IPS DF 6.9 (cell line): ENCODE results near the gene TTC23L.

ENCODE experiments used
- DNase-seq: peaks from one replicate; pipeline ENCODE4 v3.0.0-alpha.2; 2013; ENCODE audit warnings: low read depth, low spot score
- H3K27ac ChIP-seq: one replicate; pipeline ENCODE4 v1.5.1; 2013; ENCODE audit warnings: low read length, control low read depth
- H3K27me3 ChIP-seq: 2 replicates; pipeline ENCODE4 v1.6.1; 2013; ENCODE audit warnings: mild to moderate bottlenecking, low read length; ENCODE audit not compliant: control insufficient read depth, insufficient read depth
- H3K36me3 ChIP-seq: 2 replicates; pipeline ENCODE4 v1.6.1; 2013; ENCODE audit warnings: low read length; ENCODE audit not compliant: control insufficient read depth, insufficient read depth
- H3K4me1 ChIP-seq: 2 replicates; pipeline ENCODE4 v1.6.1; 2013; ENCODE audit warnings: low read length; ENCODE audit not compliant: control insufficient read depth, insufficient read depth
- H3K4me3 ChIP-seq: 2 replicates; pipeline ENCODE4 v1.5.1; 2013; ENCODE audit warnings: mild to moderate bottlenecking, low read length
- H3K9me3 ChIP-seq: 2 replicates; pipeline ENCODE4 v1.6.1; 2013; ENCODE audit warnings: low read length, inconsistent platforms; ENCODE audit not compliant: control insufficient read depth, insufficient read depth
- WGBS: extraction: QIAGEN DNeasy Blood & Tissue Kit; methylation state at CpG from one replicate; pipeline ENCODE4 v1.1.7; 2013; ENCODE audit warnings: mixed read lengths, missing lambda C conversion rate; ENCODE audit not compliant: insufficient read length, insufficient coverage; 5-methylcytosine and 5-hydroxymethylcytosine counted together

TTC23L gene

GRCh38 chr5:34868791-34869190 lies 29.8 kb downstream of the TTC23L start:
- no peaks in the 10 kb centered on the region for H3K27me3 ChIP-seq
- no peak overlapping the region for H3K27ac ChIP-seq
- peaks cover 3% of the 10 kb centered on the region; the same call in 1 of the 2 replicates for H3K4me1 ChIP-seq
- no peak overlapping the region for H3K4me3 ChIP-seq
- H3K36me3 ChIP-seq = no peaks in the 10 kb centered on the region
- DNase-seq = no peak
- no CpG with 5 or more reads among the region's 1 CpG for WGBS
- H3K9me3 ChIP-seq = no peaks in the 10 kb centered on the region

- no CpG with 5 or more reads among the region's 1 CpG for WGBS
- H3K4me1 ChIP-seq = peaks cover 3% of the 10 kb centered on the region; the same call in 1 of the 2 replicates
- H3K27me3 ChIP-seq = no peaks in the 10 kb centered on the region
- H3K4me3 ChIP-seq = no peak overlapping the region
- H3K36me3 ChIP-seq = no peaks in the 10 kb centered on the region
- H3K9me3 ChIP-seq = no peaks in the 10 kb centered on the region
- no peak overlapping the region for H3K27ac ChIP-seq
- DNase-seq = no peak
Observed at GRCh38 chr5:34869256-34869655, 30.3 kb downstream of the TTC23L start.

- Histone ChIP-seq H3K9me3 (no peaks in the 10 kb centered on the region), H3K27ac (no peak overlapping the region), H3K36me3 (no peaks in the 10 kb centered on the region), H3K4me3 (no peak overlapping the region), H3K4me1 (peaks cover 3% of the 10 kb centered on the region; the same call in 1 of the 2 replicates), H3K27me3 (no peaks in the 10 kb centered on the region)
- DNase-seq = no peak
- no CpG with 5 or more reads among the region's 2 CpGs for WGBS
Observed at GRCh38 chr5:34870382-34870781, 31.4 kb downstream of the TTC23L start.

GRCh38 chr5:34876275-34876674 lies 37.3 kb downstream of the TTC23L start:
- Histone ChIP-seq H3K27ac (no peak overlapping the region), H3K4me3 (no peak overlapping the region), H3K9me3 (no peaks in the 10 kb centered on the region), H3K27me3 (no peaks in the 10 kb centered on the region), H3K36me3 (no peaks in the 10 kb centered on the region), H3K4me1 (no peaks in the 10 kb centered on the region)
- no peak for DNase-seq

GRCh38 chr5:34881246-34881645 lies 42.3 kb downstream of the TTC23L start:
- H3K27ac ChIP-seq = no peak overlapping the region
- no peaks in the 10 kb centered on the region for H3K27me3 ChIP-seq
- no peaks in the 10 kb centered on the region for H3K9me3 ChIP-seq

GRCh38 chr5:34886392-34887119 lies 47.6 kb downstream of the TTC23L start:
- Histone ChIP-seq H3K9me3 (no peaks in the 10 kb centered on the region), H3K27ac (no peak overlapping the region), H3K4me1 (0 out of 2 replicates have a peak, but pooled peaks cover 2% of the 10 kb centered on the region), H3K4me3 (no peak overlapping the region), H3K36me3 (no peaks in the 10 kb centered on the region), H3K27me3 (no peaks in the 10 kb centered on the region)
- no CpG with 5 or more reads among the region's 3 CpGs for WGBS
- no peak for DNase-seq

More at GRCh38 chr5:34881246-34881645, 42.3 kb downstream of the TTC23L start:
- H3K4me1 ChIP-seq = 0 out of 2 replicates have a peak, but pooled peaks cover under 1% of the 10 kb centered on the region
- no peaks in the 10 kb centered on the region for H3K36me3 ChIP-seq
- no peak overlapping the region for H3K4me3 ChIP-seq
- no peak for DNase-seq

- Histone ChIP-seq H3K4me1 (0 out of 2 replicates have a peak, but pooled peaks cover 2% of the 10 kb centered on the region), H3K36me3 (no peaks in the 10 kb centered on the region), H3K9me3 (no peaks in the 10 kb centered on the region), H3K27me3 (no peaks in the 10 kb centered on the region), H3K27ac (no peak overlapping the region), H3K4me3 (no peak overlapping the region)
- WGBS = no CpG with 5 or more reads among the region's 1 CpG
- no peak for DNase-seq
Observed at GRCh38 chr5:34889394-34889793, 50.4 kb downstream of the TTC23L start.

- no peak for DNase-seq
- Histone ChIP-seq H3K4me1 (no peaks in the 10 kb centered on the region), H3K36me3 (no peaks in the 10 kb centered on the region), H3K4me3 (no peak overlapping the region), H3K27ac (no peak overlapping the region), H3K9me3 (no peaks in the 10 kb centered on the region), H3K27me3 (no peaks in the 10 kb centered on the region)
- no CpG with 5 or more reads among the region's 5 CpGs for WGBS
Observed at GRCh38 chr5:34891981-34892380, 53.0 kb downstream of the TTC23L start.

- DNase-seq = no peak
- Histone ChIP-seq H3K9me3 (no peaks in the 10 kb centered on the region), H3K4me1 (no peaks in the 10 kb centered on the region), H3K4me3 (no peak overlapping the region), H3K27me3 (no peaks in the 10 kb centered on the region), H3K27ac (no peak overlapping the region), H3K36me3 (no peaks in the 10 kb centered on the region)
- WGBS = no CpG with 5 or more reads among the region's 6 CpGs
Observed at GRCh38 chr5:34892414-34892813, 53.5 kb downstream of the TTC23L start.

- no peaks in the 10 kb centered on the region for H3K27me3 ChIP-seq
- no peaks in the 10 kb centered on the region for H3K36me3 ChIP-seq
- no peaks in the 10 kb centered on the region for H3K9me3 ChIP-seq
- no peak for DNase-seq
- no peak overlapping the region for H3K27ac ChIP-seq
- H3K4me1 ChIP-seq = no peaks in the 10 kb centered on the region
- H3K4me3 ChIP-seq = no peak overlapping the region
- no CpG with 5 or more reads among the region's 1 CpG for WGBS
Observed at GRCh38 chr5:34894716-34895115, 55.8 kb downstream of the TTC23L start.
